Astrocyte of the spinal cord (primary cell): ENCODE data around the gene CLCN4.

Experiments used
- DNase-seq: peaks from one replicate; pipeline ENCODE4 v3.0.0; 2011; ENCODE audit warnings: low read depth, low spot score
- H3K4me3 ChIP-seq: 2 replicates; pipeline ENCODE4 v1.5.1; 2011; ENCODE audit warnings: low read depth, mild to moderate bottlenecking, low read length, moderate library complexity
- CTCF ChIP-seq: IDR thresholded peaks from 2 replicates; pipeline ENCODE4 v1.5.1; 2012; ENCODE audit warnings: low read depth, mild to moderate bottlenecking, low read length, inconsistent platforms
- in situ Hi-C: cut with HindIII; loops from 2 replicates; pipeline ENCODE4 v1.10.0; 2017; ENCODE audit warnings: low sequenced_read_pairs

Gene CLCN4

GRCh38 chrX:10146346-10146745 is 10.4 kb upstream of the CLCN4 start:
- no peak overlapping the region for H3K4me3 ChIP-seq
- no peak for TF ChIP-seq CTCF
- in situ Hi-C loops = no loop called here
- no peak for DNase-seq

DNA sequence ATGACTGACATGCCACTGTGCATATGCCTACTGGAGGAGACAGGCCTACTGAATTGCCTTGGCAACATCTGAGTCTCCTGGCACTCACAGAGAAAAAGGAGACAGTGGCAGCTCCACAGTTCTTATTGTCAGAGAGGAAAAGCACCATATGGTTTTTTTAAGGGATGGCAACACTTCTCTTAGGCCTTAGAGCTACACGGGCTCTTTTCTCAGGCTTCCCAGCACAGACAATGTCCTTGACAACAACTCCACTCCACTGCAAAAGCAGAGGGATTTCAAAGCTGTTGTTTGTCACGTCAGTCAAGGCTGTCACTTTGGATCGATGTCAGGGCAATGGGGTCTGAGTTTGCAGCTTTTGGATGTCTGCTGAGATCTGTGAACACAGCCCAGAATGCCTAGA is 4.7 kb upstream of the CLCN4 start:
- in situ Hi-C loops = no loop called here
- TF ChIP-seq CTCF = no peak
- DNase-seq = no peak
- H3K4me3 ChIP-seq = no peak overlapping the region

- no peak overlapping the region for H3K4me3 ChIP-seq
- in situ Hi-C loops = no loop called here
- DNase-seq = no peak
- no peak for TF ChIP-seq CTCF
These were observed 1.6 kb upstream of the CLCN4 start for GRCh38 chrX:10155137-10155536.

GRCh38 chrX:10157032-10157341 is 212 bp downstream of the CLCN4 start:
- in situ Hi-C loops = no loop called here
- DNase-seq = peak; percentile 4
- H3K4me3 ChIP-seq = peak overlapping the region; percentile 24
- no peak for TF ChIP-seq CTCF

DNA sequence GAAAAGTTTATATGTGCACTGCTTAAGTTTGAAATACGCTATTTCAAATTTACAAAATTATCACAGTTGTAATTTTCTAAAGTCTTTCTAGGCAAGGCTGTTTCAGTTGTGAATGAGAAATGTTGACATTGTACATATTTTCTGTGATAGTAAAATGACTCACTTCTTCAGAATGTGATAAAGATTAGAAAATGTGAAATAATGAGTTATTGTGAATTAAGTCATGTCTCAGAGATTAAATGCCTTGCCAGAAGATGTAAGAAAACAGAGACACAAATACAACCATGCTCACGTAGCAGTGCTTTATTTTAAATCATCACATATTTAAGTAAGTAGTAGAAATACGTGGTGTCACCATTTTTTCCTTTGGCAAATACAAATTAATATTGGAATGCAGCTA is 768 bp downstream of the CLCN4 start:
- H3K4me3 ChIP-seq = peak overlapping the region; percentile 24
- no peak for TF ChIP-seq CTCF
- peak; percentile 19 for DNase-seq
- in situ Hi-C loops = no loop called here

- H3K4me3 ChIP-seq = peak overlapping the region; percentile 43
- TF ChIP-seq CTCF = no peak
- no peak for DNase-seq
- in situ Hi-C loops = no loop called here
These were observed 1.7 kb downstream of the CLCN4 start for GRCh38 chrX:10158279-10159144.
